ENCODE measurements around the gene SLCO3A1.
"Not testable (repeated sequence)": the region's sequence is repeated elsewhere in the genome, so short reads cannot be mapped to it uniquely, and the experiment has no call there.

The SLCO3A1 gene

DNA sequence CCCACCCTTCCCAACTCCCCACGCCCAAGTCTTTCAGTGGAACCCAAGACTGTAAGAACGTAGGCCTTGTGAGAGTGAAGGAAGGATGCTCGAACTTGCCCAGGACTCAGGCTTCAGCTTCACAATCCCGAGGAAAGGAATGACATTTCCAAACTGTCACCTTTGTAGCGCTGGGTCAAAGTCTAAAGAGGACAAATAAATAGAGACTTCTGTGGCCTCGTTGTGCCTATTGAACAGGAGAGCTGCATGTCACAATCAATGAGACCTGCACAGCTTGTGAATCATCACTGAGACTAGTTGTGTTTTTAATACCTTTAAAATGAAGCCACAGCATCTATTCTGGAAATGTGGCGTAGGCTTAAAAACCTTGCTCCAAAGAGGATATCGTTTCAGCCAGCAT, 317.4 kb downstream of the SLCO3A1 start:
- no peak for DNase-seq

DNA sequence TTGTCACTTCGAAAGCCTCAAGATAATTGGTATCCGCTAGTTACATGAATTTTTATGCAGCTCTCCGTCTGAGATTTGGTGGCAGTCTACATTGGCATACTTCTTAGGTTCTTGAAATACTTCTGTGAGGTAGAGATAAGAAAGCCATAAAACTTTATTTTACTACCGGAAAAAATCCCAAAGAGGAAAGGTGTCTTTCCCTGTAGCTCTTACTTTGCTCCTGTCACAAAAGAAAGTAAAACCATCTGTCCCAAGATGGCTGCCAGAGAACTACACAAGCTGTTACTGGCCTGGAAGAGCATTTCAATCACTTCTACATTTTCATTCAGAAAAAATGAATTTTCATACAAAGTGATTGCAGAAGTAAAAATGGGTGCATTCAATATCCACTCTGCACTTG, 325.4 kb downstream of the SLCO3A1 start:
- DNase-seq: no peak

DNA sequence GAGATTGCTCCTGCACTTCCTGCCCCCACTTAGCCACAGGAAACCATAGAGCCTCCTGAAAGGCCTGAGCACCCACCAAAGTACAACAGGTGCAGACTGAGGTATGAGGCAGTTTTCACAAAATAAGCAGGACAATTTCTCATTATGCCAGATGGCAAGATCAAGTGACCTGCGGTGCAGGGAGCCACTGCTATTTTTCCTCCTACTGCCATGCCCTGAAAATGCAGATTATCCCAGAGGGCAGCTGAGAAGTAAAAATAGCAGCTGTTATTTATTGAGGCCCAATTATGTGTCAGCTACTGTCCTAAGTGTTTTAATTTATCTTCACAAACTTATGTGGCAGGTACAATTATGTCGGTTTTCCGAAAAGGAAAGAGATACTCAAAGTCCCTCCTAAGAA, 330.6 kb downstream of the SLCO3A1 start:
- no peak for DNase-seq

DNA sequence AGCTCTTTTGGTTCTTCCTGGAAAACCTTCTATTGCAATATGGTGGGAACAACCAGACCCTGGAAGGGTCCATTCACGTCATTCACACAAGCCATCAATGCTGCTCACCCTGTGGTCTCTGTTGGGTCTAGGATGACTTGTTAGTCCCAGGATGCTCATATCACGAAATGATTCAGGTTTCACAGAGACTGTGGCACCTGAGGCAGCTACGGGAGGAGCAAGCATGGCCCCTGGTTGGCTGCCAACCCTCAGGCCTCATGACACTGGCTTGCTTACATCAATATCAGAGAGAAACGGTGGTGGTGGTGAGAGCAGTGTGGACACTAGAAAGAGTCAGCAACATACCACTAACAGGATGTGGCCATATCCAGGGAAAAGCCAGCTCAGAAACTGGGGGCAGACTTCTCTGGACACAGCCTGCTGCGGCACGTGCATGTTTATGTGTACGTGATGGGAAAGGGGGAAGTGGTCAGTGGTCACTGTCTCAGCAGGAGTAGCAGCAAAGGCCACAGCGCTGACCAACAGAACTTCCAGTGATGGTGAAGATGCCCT, 331.2 kb downstream of the SLCO3A1 start:
- DNase-seq: no peak

DNA sequence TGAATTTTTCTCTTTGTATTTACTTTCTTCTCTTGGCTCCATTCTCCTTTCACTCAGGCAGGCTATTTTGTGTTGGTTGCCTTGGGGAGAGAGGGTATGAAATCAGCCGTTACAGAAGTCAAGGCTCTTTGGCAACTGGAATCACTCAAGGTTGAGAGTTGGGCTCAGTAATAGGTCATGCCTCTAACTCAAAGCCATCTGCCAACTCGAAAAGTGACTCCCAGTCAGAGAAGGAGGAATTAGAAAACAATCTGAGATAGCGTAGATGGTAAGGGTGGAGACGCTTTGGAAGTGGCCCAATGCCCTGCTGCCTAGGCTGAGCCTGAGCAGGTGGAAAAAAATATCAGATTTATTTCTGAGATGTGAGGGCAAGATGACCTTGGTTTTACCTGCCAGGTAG, 334.5 kb downstream of the SLCO3A1 start:
- DNase-seq: no peak

DNA sequence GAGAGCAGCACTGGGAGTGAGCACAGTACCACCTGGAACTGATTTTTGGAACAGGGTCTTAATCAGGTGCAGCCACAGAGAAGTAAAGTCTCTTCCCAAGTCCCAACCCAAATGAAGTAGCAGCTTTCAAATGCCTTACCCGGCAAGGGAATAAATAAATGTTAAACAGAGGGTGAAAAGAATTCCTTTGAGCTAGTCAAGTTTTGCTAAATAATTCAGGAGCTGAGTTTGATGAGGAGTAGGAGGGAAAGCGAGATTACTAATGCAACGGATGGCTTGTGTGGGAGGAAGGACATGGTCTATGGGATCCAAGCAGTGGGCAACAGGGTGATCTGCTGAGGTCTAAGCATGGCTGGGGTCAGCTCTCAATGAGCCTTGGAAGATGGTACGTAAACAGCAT, 335.7 kb downstream of the SLCO3A1 start:
- DNase-seq: no peak

DNA sequence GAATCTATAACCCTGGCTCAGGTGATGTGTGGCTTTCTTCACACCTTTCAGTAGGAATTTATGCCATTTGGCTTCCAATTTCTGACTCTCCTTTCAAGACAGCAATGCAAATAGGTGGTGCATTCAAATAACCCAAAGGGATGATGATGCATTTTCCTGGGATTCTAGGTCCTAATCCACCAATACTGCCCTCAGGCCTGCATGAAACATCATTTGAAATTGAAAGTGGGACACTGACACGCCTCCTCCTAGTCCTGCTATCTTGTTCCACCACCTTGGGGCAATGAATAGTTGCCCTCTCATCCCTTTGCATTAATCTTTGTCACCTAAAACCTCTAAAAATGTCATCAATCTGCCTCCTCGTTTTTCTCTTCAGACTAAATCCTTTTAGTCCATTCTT, 341.7 kb downstream of the SLCO3A1 start:
- DNase-seq: no peak

DNA sequence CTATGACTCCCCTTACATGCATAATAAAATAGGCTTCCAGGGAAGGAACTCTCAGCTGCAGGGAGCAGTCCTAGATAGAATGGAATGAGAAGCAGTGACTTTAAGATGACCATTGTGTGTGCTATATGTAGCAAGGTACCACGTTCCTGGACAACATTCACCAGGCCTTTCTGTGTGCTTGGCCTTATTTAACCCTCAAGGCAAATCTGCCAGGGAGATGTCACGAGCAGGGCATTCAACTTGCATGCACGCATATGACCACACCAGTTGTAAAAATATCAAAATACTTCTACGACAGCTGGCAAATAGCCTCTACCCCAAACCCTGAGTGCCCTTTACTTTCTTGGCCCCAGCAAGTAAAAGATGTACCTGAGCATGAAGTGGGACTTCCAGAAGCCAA, 342.8 kb downstream of the SLCO3A1 start:
- no peak for DNase-seq

DNA sequence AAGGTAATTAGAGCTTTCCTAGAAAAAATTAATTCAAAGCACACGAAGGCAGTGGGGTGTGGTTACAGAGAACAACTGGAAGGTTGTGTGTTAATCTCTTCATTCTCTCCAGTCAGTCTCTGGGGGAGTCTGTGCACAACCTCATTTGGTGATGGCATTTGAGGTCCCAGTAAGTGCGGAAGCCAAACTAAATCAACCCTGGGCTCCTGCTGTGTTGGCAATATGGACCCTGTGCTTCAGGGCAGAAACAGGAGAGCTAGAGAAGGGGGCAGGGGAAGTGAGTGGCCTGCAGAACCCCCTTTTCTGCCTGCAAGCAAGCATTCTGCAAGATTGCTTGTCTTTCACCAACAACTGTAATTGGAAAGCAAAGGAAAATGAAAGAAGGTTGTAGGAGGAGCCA, 344.2 kb downstream of the SLCO3A1 start:
- DNase-seq: no peak

DNA sequence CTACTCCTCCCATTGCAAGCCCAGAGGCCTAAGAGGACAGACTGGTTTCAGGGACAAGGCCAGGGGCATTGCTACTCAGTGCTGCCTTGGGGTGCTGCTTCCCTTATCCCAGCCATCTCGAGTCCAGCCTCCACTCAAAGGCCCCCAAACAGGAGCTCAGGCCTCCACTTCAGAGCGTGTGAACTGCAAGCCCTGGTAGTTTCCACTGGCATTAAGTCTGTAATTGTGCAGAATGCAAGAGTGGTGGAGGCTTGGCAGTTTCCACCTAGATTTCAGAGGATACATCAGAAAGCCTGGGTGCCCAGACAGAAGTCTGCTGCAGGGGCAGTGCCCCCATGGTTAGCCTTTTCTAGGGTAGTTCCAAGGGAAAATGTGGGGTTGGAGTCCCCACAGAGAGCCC, 347.4 kb downstream of the SLCO3A1 start:
- DNase-seq: no peak

DNA sequence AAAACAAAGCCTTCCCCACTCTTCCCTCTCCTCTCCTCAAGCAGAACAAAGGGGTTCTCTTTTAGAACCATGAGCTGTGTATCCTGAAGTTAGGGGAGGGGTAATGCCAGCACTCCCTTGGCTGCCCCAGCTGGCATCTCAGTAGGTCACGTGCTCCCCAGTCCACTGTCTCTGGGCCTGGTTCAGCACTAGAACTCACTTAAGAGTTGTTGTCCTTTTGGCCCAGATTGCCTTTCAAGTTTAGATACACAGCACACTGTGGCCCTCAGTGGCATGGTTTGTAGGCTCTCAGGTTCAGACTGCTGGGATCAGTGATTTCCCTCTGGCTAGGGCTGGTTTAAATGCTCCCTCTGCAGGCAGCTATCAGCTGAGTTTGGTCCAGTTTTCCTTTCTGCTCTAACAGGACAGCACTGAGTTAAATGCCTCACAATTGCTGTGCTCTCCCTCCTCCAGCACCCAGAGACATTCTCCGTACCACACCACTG, 351.8 kb downstream of the SLCO3A1 start:
- DNase-seq: no peak

DNA sequence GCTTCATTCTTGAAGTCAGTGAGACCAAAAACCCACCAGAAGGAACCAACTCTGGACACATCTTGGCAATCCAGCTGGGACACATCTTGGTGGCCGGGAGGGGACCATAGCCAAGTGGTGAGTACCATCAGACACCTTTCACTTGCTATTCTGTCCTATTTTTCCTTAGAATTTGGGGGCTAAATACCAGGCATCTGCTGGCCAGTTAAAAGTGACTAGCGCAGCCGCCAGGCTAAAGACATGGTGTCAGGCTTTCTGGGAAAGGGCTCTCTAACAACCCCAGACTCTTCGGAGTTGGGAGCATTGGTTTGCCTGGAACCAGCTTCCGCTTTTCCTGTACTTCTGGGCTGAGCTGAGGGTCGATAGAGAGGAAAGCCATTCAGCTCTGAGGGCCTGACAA, 354.1 kb downstream of the SLCO3A1 start:
- DNase-seq: not testable (repeated sequence)

Data from NCI-H2029 treated with DMSO at 0.1 percent for 48 hours (cell line).